Colonic mucosa (tissue), 4 donors: ENCODE data around the gene PASK. TPM values are rescaled to one million over a fixed set of nuclear protein-coding genes. Genes with fewer than 3 reads are reported as not detected.

ENCODE experiments used
- DNase-seq: peaks from one replicate; pipeline ENCODE4 v3.0.0-alpha.2; 2020
- H3K27ac ChIP-seq: fragments of 200-600 bp; one replicate; pipeline ENCODE4 v1.8.0; 2021
- H3K27me3 ChIP-seq: fragments of 200-600 bp; one replicate; pipeline ENCODE4 v1.8.0; 2021
- H3K36me3 ChIP-seq: fragments of 200-600 bp; one replicate; pipeline ENCODE4 v1.8.0; 2021
- H3K4me1 ChIP-seq: fragments of 200-600 bp; one replicate; pipeline ENCODE4 v1.8.0; 2021; ENCODE audit warnings: mild to moderate bottlenecking
- H3K4me3 ChIP-seq: fragments of 200-600 bp; one replicate; pipeline ENCODE4 v1.8.0; 2021
- H3K9ac ChIP-seq, 2 donors: one replicate each; pipeline ENCODE4 v1.7.0; 2013; ENCODE audit warnings: control low read depth in 2 of 2, low read depth in 2 of 2, low read length in 2 of 2
- H3K9me3 ChIP-seq: fragments of 200-600 bp; one replicate; pipeline ENCODE4 v1.8.0; 2021
- intact Hi-C: fragments of 100-400 bp; cut with DNase I; formaldehyde crosslinking; loops from one replicate; pipeline ENCODE4 v1.14.1; 2022
- total RNA-seq, 2 donors: library from RNA; stranded (reverse); fragmentation: NEBNext Ultra II Directional in 1 of 2; extraction: Animal tissue kit (Norgen Biotek cat#: 25700) in 1 of 2; gene quantifications; one replicate each; pipeline ENCODE4 v1.2.1, GENCODE V29; 2021
- TF ChIP-seq, protein P1 (sequence below): fragments of 200-600 bp; IDR thresholded peaks from one replicate; pipeline ENCODE4 v1.8.0; 2022; ENCODE audit warnings: antibody characterized with exemption, mild to moderate bottlenecking
- donor health status: healthy.
- donor health status: DM: no; HTN: no; CAD: no.
- donor health status: DM: no; HTN: no; CAD: no.

The PASK gene
- total RNA-seq, 2 donors from 2014 or later: 5.6 to 39.2 TPM

DNA sequence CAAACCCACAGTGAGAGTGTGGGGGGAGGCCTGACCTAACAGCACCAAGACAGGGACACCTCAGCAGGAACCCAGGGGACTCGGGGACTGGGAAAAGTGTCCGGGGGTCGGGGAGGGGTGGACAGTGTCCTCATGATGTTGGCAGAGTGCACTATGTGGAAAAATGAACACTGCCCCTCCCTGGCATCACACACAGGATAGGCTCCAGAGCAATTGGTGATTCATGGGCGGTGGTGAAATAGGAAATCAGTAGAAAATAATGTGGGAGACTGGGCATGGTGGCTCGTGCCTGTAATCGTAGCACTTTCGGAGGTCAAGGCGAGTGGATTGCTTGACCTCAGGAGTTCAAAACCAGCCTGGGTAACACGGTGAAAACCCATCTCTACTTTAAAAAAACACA is 35.6 kb upstream of the PASK start:
- intact Hi-C loops: no loop called here
- no peak overlapping the region for H3K9ac ChIP-seq
- no peaks in the 10 kb centered on the region for H3K27me3 ChIP-seq
- TF ChIP-seq, protein P1, sequence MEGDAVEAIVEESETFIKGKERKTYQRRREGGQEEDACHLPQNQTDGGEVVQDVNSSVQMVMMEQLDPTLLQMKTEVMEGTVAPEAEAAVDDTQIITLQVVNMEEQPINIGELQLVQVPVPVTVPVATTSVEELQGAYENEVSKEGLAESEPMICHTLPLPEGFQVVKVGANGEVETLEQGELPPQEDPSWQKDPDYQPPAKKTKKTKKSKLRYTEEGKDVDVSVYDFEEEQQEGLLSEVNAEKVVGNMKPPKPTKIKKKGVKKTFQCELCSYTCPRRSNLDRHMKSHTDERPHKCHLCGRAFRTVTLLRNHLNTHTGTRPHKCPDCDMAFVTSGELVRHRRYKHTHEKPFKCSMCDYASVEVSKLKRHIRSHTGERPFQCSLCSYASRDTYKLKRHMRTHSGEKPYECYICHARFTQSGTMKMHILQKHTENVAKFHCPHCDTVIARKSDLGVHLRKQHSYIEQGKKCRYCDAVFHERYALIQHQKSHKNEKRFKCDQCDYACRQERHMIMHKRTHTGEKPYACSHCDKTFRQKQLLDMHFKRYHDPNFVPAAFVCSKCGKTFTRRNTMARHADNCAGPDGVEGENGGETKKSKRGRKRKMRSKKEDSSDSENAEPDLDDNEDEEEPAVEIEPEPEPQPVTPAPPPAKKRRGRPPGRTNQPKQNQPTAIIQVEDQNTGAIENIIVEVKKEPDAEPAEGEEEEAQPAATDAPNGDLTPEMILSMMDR: no peak
- no peaks in the 10 kb centered on the region for H3K36me3 ChIP-seq
- no peak overlapping the region for H3K4me3 ChIP-seq
- no peak overlapping the region for H3K27ac ChIP-seq
- DNase-seq: no peak
- no peaks in the 10 kb centered on the region for H3K4me1 ChIP-seq
- no peaks in the 10 kb centered on the region for H3K9me3 ChIP-seq

DNA sequence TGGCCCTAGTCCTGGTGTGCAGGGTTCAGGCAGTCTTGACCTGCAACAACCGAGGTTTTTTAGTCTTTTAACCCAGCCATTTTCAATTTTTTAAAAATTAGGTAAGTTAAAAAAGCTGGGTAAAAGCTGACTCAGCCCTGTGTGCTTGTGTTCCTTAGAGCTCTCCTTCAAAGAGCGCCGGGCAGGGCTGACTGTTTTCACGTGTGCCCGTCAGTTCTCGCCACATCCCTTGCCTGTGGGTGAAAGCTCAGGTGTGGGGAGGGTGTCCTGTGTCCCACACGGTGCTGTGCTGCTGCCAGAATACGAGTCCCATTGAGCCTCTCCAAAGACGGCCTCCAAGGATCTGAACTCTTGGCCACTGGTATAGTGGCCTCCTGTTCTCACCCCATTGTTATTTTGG is 33.9 kb upstream of the PASK start:
- Histone ChIP-seq H3K27me3 (no peaks in the 10 kb centered on the region), H3K9ac (no peak overlapping the region), H3K4me1 (no peaks in the 10 kb centered on the region), H3K27ac (no peak overlapping the region), H3K9me3 (no peaks in the 10 kb centered on the region), H3K4me3 (no peak overlapping the region), H3K36me3 (no peaks in the 10 kb centered on the region)
- TF ChIP-seq, protein P1: no peak
- intact Hi-C loops: no loop called here
- no peak for DNase-seq

DNA sequence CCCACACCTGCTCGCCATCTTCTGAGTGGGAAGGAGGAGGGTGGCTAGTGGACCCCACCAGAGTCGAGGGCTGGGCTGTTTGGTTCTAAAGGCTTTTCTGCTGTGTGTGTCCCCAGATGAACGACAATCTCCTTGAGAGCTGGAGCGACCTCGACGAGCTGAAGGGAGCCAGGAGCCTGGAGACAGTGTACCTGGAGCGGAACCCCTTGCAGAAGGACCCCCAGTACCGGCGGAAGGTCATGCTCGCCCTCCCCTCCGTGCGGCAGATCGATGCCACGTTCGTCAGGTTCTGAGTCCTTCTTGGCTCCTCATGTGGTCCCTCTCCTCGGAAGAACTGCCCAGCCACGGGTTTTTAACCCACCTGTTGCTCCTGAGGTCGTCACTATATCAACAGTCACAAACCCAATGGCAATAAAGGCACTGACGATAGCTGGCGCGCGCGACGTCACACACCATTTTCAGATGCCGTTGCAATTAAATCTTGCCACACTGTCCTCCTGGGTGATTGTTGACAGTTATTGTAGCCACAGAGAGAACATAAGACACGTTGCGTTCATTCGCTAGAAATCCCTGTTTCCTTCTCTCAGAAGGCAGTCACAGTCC is 33.4 kb upstream of the PASK start:
- no peaks in the 10 kb centered on the region for H3K4me1 ChIP-seq
- intact Hi-C loops: no loop called here
- H3K27ac ChIP-seq: no peak overlapping the region
- TF ChIP-seq, protein P1: no peak
- H3K4me3 ChIP-seq: no peak overlapping the region
- no peaks in the 10 kb centered on the region for H3K9me3 ChIP-seq
- no peaks in the 10 kb centered on the region for H3K36me3 ChIP-seq
- no peaks in the 10 kb centered on the region for H3K27me3 ChIP-seq
- no peak overlapping the region for H3K9ac ChIP-seq
- DNase-seq: no peak

DNA sequence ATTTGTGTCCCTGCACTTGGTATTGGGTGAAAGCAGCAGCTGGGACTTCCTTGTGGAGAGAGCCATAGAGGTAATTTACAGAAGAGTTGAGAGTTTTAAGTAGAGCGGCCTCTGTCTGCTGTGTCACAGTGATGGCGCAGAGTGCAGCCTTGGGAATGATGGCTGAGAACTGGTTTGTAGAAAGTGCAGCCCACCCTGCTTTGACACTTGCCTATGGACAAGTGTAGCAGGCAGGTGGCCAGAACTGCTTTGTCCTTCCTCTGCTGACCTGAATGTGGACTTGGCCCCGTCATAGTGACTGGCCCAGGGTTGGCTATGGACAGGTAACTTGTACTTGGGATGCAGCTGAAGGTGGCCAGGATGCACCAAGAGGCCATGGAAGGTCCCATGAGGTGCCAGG is 32.9 kb upstream of the PASK start:
- intact Hi-C loops: no loop called here
- Histone ChIP-seq H3K36me3 (no peaks in the 10 kb centered on the region), H3K9me3 (no peaks in the 10 kb centered on the region), H3K27me3 (no peaks in the 10 kb centered on the region), H3K4me1 (no peaks in the 10 kb centered on the region), H3K9ac (no peak overlapping the region), H3K27ac (no peak overlapping the region), H3K4me3 (no peak overlapping the region)
- DNase-seq: no peak
- TF ChIP-seq, protein P1: no peak

DNA sequence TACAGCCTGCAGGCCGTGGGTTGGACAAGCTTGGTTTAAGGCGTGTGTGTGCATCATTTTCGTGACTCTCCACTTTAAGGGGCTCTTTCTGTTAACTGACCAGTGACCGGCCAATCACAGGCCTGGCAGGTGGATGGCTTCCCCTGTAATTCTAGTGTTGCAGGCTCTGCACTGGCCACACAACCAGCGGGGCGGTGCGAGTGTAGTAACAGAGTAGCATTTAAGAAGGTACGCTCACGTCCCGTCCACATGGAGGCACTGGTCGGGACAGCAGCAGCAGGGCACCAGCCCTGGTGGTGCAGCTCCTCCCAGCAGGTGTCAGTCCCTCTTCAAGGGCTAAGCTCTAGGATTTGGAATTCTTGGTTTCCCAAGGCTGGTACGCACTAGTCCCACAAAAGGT is 31.2 kb upstream of the PASK start:
- H3K9ac ChIP-seq: no peak overlapping the region
- intact Hi-C loops: no loop called here
- TF ChIP-seq, protein P1: no peak
- H3K4me3 ChIP-seq: no peak overlapping the region
- H3K36me3 ChIP-seq: no peaks in the 10 kb centered on the region
- no peak for DNase-seq
- H3K27ac ChIP-seq: no peak overlapping the region
- no peaks in the 10 kb centered on the region for H3K4me1 ChIP-seq
- no peaks in the 10 kb centered on the region for H3K27me3 ChIP-seq
- no peaks in the 10 kb centered on the region for H3K9me3 ChIP-seq
